Stimulated activated CD8-positive, alpha-beta memory T cell treated with anti-CD3 and anti-CD28 coated beads, Interleukin-2, amount 100 ng/mL, for 1 hour (primary cell): ENCODE results near the gene ANKRD40.
"Not testable (repeated sequence)": the region's sequence is repeated elsewhere in the genome, so short reads cannot be mapped to it uniquely, and the experiment has no call there.

Experiments
- DNase-seq, 2 donors: peaks; one replicate each; pipeline ENCODE4 v3.0.0-alpha.2; 2020; ENCODE audit warnings: low read depth in 2 of 2

ANKRD40 gene

GRCh38 chr17:50712641-50713040 is 4.9 kb upstream of the ANKRD40 start:
- DNase-seq, result no peak

- no peak for DNase-seq
Observed at GRCh38 chr17:50710650-50711049, 2.9 kb upstream of the ANKRD40 start.

GRCh38 chr17:50710025-50710424 is 2.3 kb upstream of the ANKRD40 start:
- no peak for DNase-seq

- not testable (repeated sequence) for DNase-seq
Observed at GRCh38 chr17:50709053-50709452, 1.3 kb upstream of the ANKRD40 start.

GRCh38 chr17:50708050-50709000 is 611 bp upstream of the ANKRD40 start:
- no peak for DNase-seq

- no peak for DNase-seq
Observed at GRCh38 chr17:50703162-50703561, 4.6 kb downstream of the ANKRD40 start.

- no peak for DNase-seq
Observed at GRCh38 chr17:50699410-50699809, 8.3 kb downstream of the ANKRD40 start.

- no peak for DNase-seq
Observed at GRCh38 chr17:50697663-50698272, 9.9 kb downstream of the ANKRD40 start.

GRCh38 chr17:50697062-50697461 is 10.7 kb downstream of the ANKRD40 start:
- DNase-seq, result no peak

GRCh38 chr17:50696365-50696879 is 11.3 kb downstream of the ANKRD40 start:
- DNase-seq, result no peak

- DNase-seq, result no peak
Observed at GRCh38 chr17:50693036-50693682, 14.6 kb downstream of the ANKRD40 start.

- no peak for DNase-seq
Observed at GRCh38 chr17:50692448-50693035, 15.2 kb downstream of the ANKRD40 start.

GRCh38 chr17:50691550-50692447 is 15.9 kb downstream of the ANKRD40 start:
- DNase-seq, result no peak

- DNase-seq, result no peak
Observed at GRCh38 chr17:50690887-50691549, 16.7 kb downstream of the ANKRD40 start.

- DNase-seq, result no peak
Observed at GRCh38 chr17:50689956-50690886, 17.5 kb downstream of the ANKRD40 start.

GRCh38 chr17:50689251-50689650 is 18.5 kb downstream of the ANKRD40 start:
- no peak for DNase-seq

GRCh38 chr17:50688245-50688644 is 19.5 kb downstream of the ANKRD40 start:
- DNase-seq, result no peak

- DNase-seq, result no peak
Observed at GRCh38 chr17:50687200-50688066, 20.3 kb downstream of the ANKRD40 start.
